NCI-H2171 treated with DMSO at 0.1 percent for 48 hours (cell line): ENCODE data around the gene RPS15A.
"Not testable (repeated sequence)": the region's sequence is repeated elsewhere in the genome, so short reads cannot be mapped to it uniquely, and the experiment has no call there.

Source experiments
- DNase-seq: peaks from one replicate; lab custom pipeline; 2025; lab: John Stamatoyannopoulos, UW

The RPS15A gene

DNA sequence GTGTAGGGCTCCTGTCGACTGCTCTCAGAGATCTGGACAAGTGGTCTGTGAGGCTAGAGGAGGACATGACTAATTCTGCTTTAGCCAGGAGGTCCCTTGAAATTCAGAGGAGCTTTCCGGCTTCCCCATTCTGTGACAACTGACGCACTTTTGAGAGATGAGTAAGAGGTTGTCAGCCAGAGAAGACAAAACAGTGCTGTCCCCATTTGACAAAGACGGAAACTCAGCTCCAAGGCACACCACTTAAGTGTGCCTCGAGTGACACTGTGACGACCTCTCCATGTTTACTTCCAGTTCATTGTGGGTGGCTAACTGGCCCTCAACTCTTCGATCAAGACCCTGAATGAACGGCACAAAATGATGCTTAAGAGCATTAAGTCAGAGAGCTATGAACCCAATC is 47.3 kb downstream of the RPS15A start:
- not testable (repeated sequence) for DNase-seq

DNA sequence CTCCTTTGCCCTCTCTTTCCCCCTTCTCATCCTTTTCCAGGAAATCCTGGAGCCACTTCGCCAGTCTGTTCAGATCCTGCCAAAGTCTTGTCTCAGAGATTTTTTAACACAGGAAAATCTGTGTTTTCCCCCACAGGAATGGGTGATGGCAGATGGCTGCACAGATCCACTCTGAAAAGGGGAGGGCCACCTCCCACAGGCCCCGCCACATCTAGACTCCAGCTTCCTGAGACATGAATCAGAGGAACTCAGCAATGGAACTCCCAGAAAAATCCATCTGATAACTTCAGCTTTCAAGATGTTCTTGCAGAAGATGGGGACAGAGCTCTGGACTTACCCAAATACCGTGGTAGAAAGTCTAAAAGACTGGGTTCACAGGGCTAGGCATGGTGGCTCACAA is 50.1 kb downstream of the RPS15A start:
- not testable (repeated sequence) for DNase-seq

DNA sequence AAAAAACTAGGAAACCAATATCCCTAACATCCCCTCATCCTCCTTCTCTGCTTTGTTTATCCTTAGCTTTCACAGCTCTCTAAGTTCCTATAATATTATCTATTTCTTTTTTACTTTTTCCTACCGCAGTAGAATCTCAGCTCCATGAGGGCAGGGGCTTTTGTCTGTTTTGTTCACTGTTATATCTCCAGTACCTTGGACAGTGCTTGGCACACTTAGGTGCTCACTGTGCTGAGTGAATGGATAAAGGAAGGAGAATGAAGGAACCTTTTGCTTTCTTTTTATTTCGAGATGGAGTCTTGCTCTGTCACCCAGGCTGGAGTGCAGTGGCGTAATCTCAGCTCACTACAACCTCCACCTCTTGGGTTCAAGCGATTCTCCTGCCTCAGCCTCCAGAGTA is 51.4 kb downstream of the RPS15A start:
- DNase-seq, result not testable (repeated sequence)

DNA sequence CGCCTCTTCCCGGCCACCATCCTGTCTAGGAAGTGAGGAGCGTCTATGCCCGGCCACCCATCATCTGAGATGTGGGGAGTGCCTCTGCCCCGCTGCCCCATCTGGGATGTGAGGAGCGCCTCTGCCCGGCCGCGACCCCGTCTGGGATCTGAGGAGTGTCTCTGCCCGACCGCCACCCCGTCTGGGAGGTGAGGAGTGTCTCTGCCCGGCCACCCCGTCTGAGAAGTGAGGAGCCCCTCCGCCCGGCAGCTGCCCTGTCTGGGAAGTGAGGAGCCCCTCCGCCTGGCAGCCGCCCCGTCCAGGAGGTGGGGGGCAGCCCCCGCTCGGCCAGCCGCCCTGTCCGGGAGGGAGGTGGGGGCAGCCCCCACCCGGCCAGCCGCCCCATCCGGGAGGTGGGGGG is 55.9 kb downstream of the RPS15A start:
- not testable (repeated sequence) for DNase-seq
